Heart left ventricle (tissue), 16 donors: ENCODE results near the gene MTMR2. TPM values are rescaled to one million over a fixed set of nuclear protein-coding genes. Genes with fewer than 3 reads are reported as not detected.

Experiments used
- ATAC-seq, 4 donors: fragments of 200-7000 bp; cut with Tn5 transposase; one replicate each; pipeline ENCODE4 v1.9.1; 2020 to 2022; ENCODE audit warnings: moderate library complexity in 4 of 4, mild to moderate bottlenecking in 3 of 4, moderate number of reproducible peaks in 1 of 4
- DNase-seq, 5 donors: peaks; one replicate each; pipeline ENCODE4 v3.0.0-alpha.2; 2020
- H3K27ac ChIP-seq, 12 donors: fragments of 200-600 bp; sonication (generic) in 4 of 12; one replicate each; pipeline versions ENCODE4 v1.5.0 to v1.8.0; 2016 to 2022; ENCODE audit warnings: mild to moderate bottlenecking in 2 of 12
- H3K27me3 ChIP-seq, 9 donors: fragments of 200-600 bp; sonication (generic) in 2 of 9; one replicate each; pipeline versions ENCODE4 v1.5.1 to v1.8.0; 2016 to 2022; ENCODE audit warnings: mild to moderate bottlenecking in 3 of 9
- H3K36me3 ChIP-seq, 9 donors: fragments of 200-600 bp; sonication (generic) in 2 of 9; one replicate each; pipeline versions ENCODE4 v1.5.0 to v1.8.0; 2018 to 2022; ENCODE audit warnings: mild to moderate bottlenecking in 2 of 9
- H3K4me1 ChIP-seq, 12 donors: fragments of 200-600 bp; sonication (generic) in 4 of 12; one replicate each; pipeline versions ENCODE4 v1.5.0 to v1.8.0; 2016 to 2022; ENCODE audit warnings: mild to moderate bottlenecking in 3 of 12
- H3K4me3 ChIP-seq, 12 donors: fragments of 200-600 bp; sonication (generic) in 4 of 12; one replicate each; pipeline versions ENCODE4 v1.5.0 to v1.8.0; 2017 to 2022; ENCODE audit warnings: mild to moderate bottlenecking in 9 of 12, moderate library complexity in 4 of 12
- H3K9me3 ChIP-seq, 12 donors: fragments of 200-600 bp; sonication (generic) in 4 of 12; one replicate each; pipeline versions ENCODE4 v1.5.0 to v1.8.0; 2016 to 2022; ENCODE audit warnings: mild to moderate bottlenecking in 1 of 12
- CTCF ChIP-seq, 12 donors: fragments of 200-600 bp; sonication (generic) in 4 of 12; IDR thresholded peaks; one replicate each; pipeline versions ENCODE4 v1.5.0 to v1.8.0; 2018 to 2022; ENCODE audit warnings: antibody characterized with exemption in 12 of 12, mild to moderate bottlenecking in 5 of 12
- POLR2A ChIP-seq, 2 donors: fragments of 450-650 bp; IDR thresholded peaks; one replicate each; pipeline ENCODE4 v1.6.1; 2017; ENCODE audit warnings: antibody characterized with exemption in 2 of 2, mild to moderate bottlenecking in 2 of 2, moderate library complexity in 2 of 2
- WGBS, 4 donors: extraction: QIAGEN DNeasy Blood & Tissue Kit in 2 of 4; methylation state at CpG; one replicate each; pipeline versions ENCODE4 v1.1.5 to v1.1.7; 2013 to 2018; 5-methylcytosine and 5-hydroxymethylcytosine counted together
- intact Hi-C, 10 donors: fragments of 100-400 bp; cut with DNase I; formaldehyde crosslinking; loops; one replicate each; pipeline versions ENCODE4 v1.11.1 to v1.14.2; 2022
- polyA plus RNA-seq, 2 donors: library from polyadenylated mRNA; stranded (reverse); fragments of 200-250 nt; gene quantifications; one replicate each; pipeline ENCODE4 v1.2.3, GENCODE V29; 2013
- total RNA-seq, 9 donors: library from RNA; depleted of rRNA in 2 of 9; stranded (reverse); fragments of >200 nt in 2 of 9; fragmentation: NEBNext Ultra II Directional in 3 of 9; extraction: Animal tissue kit (Norgen Biotek cat#: 25700) in 3 of 9; gene quantifications; one replicate each; pipeline versions ENCODE4 v1.1.0 to v1.2.4, GENCODE V29; 2016 to 2023
- donor health status: ischemic (EF 13 %, LVEDD 7.1; RV severe dilation, severe dysfunction).
- donor health status: healthy with polysubstance abuse.
- donor health status: DM: no; HTN: yes; CAD: no.
- donor health status: DM: no; HTN: no; CAD: no.
- donor health status: ischemic (EF 25% LVEDD 6.9; RV normal size, moderate dysfunction).
- donor health status: ischemic (EF 25% LVEDD 5.7; RV mildly dilated, moderate dysfunction).
- donor health status: healthy.
- donor health status: DM: yes; HTN: yes; CAD: no.
- donor health status: ischemic (EF 35%, LVEDD 5.7; RV mildly dilated, moderate dysfunction).
- donor health status: nonischemic (EF 11% LVEDD 7.7; RV severe dilation, severe dysfunction).
- donor health status: DM: yes; HTN: yes; CAD: no.
- donor health status: PGD.
- donor health status: ischemic (EF 29% LVEDD 5.4; RV normal size, mild dysfunction).
- donor health status: nonischemic (EF 23%, LVEDD 6.1; RV moderate dilation, normal function).

Gene MTMR2
- total and polyA plus RNA-seq, 11 donors: 7.1 to 23.9 (median 18.6) TPM

- no peak overlapping the region for H3K4me3 ChIP-seq
- no peaks in the 10 kb centered on the region for H3K27me3 ChIP-seq
- 84 to 93% (median 93%) methylated on average over 1 of the region's 1 CpG for WGBS, 4 donors
- H3K27ac ChIP-seq: peak overlapping the region in 6 of 12 donors; percentile 0 to 67 (median 18)
- DNase-seq (no peak), ATAC-seq (no peak)
- H3K4me1 ChIP-seq: peaks cover 0 to 68% (median 40%) of the 10 kb centered on the region in 12 donors
- intact Hi-C loops: loop anchor here in 1 of 10 donors (2.0 kb wide), 1 partner anchor 427 kb away; no protein-coding TSS in a partner anchor
- no peaks in the 10 kb centered on the region for H3K36me3 ChIP-seq
- TF ChIP-seq POLR2A (IDR thresholded peaks at IDR 0.05): no peak
- TF ChIP-seq CTCF (IDR thresholded peaks at IDR 0.05): no peak
- H3K9me3 ChIP-seq: no peaks in the 10 kb centered on the region
Observed at GRCh38 chr11:95913830-95914615, 9.9 kb downstream of the MTMR2 start.

- intact Hi-C loops: no loop called here
- no peak for DNase-seq
- Histone ChIP-seq H3K27ac (peak overlapping the region in 2 of 12 donors; percentile 0 to 46), H3K9me3 (peaks cover 0 to 6% (median 0%) of the 10 kb centered on the region in 12 donors), H3K36me3 (no peaks in the 10 kb centered on the region), H3K4me1 (peaks cover 0 to 68% (median 40%) of the 10 kb centered on the region in 12 donors), H3K27me3 (no peaks in the 10 kb centered on the region), H3K4me3 (no peak overlapping the region)
- TF ChIP-seq CTCF (IDR thresholded peaks at IDR 0.05): no peak
- no peak for ATAC-seq
- WGBS, 4 donors: 93 to 94% (median 93%) methylated on average over 4 of the region's 4 CpGs
Observed at GRCh38 chr11:95912902-95913560, 10.9 kb downstream of the MTMR2 start.

GRCh38 chr11:95911369-95911759, 12.5 kb downstream of the MTMR2 start:
- H3K9me3 ChIP-seq: peaks cover 0 to 6% (median 0%) of the 10 kb centered on the region in 12 donors
- ATAC-seq (no peak), DNase-seq (no peak)
- H3K4me3 ChIP-seq: peak overlapping the region in 1 of 12 donors; percentile 5
- no peaks in the 10 kb centered on the region for H3K27me3 ChIP-seq
- H3K27ac ChIP-seq: peak overlapping the region in 3 of 12 donors; percentile 6 to 47 (median 10)
- no peaks in the 10 kb centered on the region for H3K36me3 ChIP-seq
- WGBS, 4 donors: 56 to 66% (median 60%) methylated on average over 3 of the region's 3 CpGs
- intact Hi-C loops: no loop called here
- H3K4me1 ChIP-seq: peaks cover 0 to 53% (median 28%) of the 10 kb centered on the region in 12 donors
- no peak for TF ChIP-seq CTCF (IDR thresholded peaks at IDR 0.05)
- TF ChIP-seq POLR2A (IDR thresholded peaks at IDR 0.05): no peak
